H1 (cell line): ENCODE data around the gene AKR1D1.

Experiments
- POLR2A ChIP-seq, 2 experiments: IDR thresholded peaks; 1 replicate in 1 of 2; 2 replicates in 1 of 2; pipeline ENCODE4 v1.6.1; 2011; ENCODE audit warnings: low read depth in 2 of 2, low read length in 2 of 2, mild to moderate bottlenecking in 2 of 2; ENCODE audit errors: control extremely low read depth in 1 of 2
- USF2 ChIP-seq: IDR thresholded peaks from 2 replicates; pipeline ENCODE4 v1.6.1; 2011; ENCODE audit warnings: low read length, improper control_type of control experiment

- TF ChIP-seq USF2 = no peak
- TF ChIP-seq POLR2A (IDR thresholded peaks at IDR 0.05; ENCODE audit: control extremely low read depth in 1 of 2, low read depth in 2 of 2, low read length in 2 of 2) = no peak
Measured at GRCh38 chr7:138074121-138074520, 2.1 kb upstream of the AKR1D1 start.
